Measurements from ENCODE around the gene FHIT.

The FHIT gene

DNA sequence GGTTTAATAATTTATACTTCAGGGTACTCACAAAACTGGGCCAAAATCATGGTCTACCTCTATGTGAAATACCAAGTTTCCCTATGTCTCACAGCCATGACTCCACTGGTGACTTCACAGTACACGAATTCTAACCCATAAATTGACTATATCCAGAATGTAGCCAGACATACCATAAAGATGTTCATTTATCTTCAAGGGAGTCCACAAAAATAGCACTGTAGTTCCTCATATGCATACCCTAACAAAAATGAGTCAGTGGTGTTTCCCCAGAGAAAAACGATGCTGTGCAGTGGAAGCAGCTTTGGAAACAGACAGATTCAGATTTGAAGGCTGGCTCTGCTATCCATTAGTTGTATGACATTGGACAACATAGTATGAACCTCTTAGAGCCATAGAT lies 438.8 kb downstream of the FHIT start:
- DNase-seq = no peak

GRCh38 chr3:60810881-60811280 lies 440.4 kb downstream of the FHIT start:
- no peak for DNase-seq

DNA sequence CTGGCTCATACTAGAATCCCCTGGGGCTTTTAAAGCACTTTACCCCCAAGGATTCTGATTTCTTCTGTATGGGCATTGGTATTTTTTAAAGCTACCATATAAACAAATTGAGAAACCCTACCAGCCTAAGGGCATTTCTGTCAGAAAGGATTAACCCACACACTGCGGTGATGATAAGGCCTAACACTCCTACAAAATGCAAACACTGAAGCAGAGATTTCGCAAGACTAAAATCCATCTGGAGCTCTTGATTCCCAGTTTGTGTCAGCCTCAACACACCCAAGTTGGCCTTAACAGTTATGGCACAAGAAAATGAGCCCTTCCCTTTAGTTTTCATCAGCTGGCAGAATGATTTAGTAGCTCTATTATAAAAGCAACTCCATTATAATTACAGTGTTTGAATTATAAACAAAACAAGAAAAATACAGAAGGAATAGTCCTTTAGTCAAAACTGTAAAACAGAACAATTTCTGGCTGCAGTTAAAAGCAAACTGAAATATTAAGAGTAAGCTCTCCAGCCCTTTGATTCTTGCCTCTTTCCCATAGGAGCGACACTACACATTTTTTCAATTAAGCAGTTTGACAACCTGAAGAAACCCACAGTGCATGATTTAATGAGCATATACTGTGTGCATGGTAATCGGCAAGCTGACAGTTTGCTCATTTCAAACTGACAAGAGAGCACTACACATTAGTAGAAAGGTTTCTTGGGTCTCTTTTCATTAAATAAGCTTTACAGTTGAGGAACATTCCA lies 441.2 kb downstream of the FHIT start:
- no peak for DNase-seq

DNA sequence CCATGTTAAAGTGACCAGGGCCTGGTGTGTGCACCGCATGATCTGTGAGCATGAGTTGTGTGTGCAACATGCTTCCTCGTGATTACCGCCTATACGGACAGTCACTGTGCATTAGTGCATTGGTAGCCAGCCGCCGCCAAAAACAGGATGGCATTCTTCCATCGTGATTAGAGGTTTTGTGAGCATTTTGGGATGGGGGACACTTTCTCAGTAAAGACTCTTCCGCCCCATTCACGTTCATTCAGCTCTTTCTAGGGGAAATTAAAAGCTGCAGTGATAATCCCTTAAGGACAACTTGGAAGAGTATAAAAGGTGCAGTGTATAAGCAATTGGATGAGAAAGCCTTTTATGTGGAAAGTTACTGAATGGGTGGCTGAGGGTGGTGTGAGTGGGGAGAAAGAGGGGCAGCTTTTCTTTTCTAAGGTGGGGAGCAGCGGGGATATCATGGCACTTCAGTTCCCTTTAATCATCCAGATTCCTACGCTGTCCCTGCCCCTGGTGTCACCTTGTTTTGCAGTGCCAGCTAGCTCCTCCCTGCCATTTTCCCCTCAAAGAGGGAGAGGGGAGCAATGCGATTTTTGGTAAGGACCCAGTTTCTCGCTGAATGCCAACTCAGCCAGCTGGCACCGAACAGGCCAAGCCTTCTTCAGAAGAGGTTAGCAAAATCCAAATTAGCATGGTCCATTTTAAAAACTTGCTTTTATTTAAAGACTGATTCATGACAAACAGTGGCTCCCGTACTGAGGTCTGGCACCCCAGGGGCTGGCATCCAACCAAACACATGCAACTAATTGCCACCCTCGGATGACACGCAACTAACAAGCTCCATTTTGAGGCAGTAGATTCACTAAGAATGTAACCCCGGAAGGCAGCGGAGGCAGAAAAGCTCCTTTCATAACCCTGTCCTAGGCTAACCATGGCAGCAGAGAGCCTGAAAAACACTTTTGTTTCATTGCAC lies 447.8 kb downstream of the FHIT start:
- DNase-seq = no peak

GRCh38 chr3:60801307-60801706 lies 449.9 kb downstream of the FHIT start:
- no peak for DNase-seq

GRCh38 chr3:60798456-60798855 lies 452.8 kb downstream of the FHIT start:
- DNase-seq = no peak

GRCh38 chr3:60792249-60792852 lies 458.9 kb downstream of the FHIT start:
- DNase-seq = no peak

GRCh38 chr3:60788185-60788584 lies 463.1 kb downstream of the FHIT start:
- no peak for DNase-seq

GRCh38 chr3:60781935-60782334 lies 469.3 kb downstream of the FHIT start:
- no peak for DNase-seq

DNA sequence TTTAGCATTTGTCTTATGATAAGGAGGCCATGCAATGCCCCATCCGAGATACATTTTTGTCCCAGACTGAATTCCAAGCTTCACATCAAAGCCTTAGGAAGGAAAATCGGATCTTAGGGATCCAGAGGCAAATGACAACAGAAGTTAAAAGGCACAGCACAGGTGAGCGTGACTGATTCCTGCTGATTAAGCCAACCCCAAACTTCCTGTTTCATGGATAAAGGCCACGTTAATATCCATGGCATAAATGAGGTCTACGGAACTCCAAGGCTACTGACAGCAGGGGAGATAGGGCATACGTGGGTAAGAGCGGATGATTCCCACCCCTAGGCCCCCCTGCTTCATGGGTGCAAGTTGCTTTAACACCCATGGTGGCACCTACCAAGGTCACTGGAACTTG lies 471.6 kb downstream of the FHIT start:
- DNase-seq = no peak

DNA sequence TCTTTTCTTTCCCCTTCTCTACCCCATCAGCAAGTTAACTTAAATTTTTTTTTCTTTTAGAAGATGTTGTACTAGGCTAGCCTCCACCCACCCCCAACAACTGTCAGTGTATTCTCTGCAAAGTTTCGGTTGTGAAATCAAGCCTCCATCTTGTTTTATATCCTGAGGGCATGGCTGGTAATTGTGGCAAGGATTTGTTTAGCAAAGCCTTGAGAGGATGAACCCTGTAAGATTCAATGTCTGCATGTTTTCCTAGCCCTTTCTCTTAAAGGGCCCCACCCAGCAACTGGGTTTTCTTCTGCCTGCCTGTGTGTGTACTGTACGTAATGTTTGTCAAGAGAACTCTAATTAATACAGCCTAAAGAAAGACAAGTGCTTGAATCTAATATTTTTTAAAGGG lies 475.3 kb downstream of the FHIT start:
- DNase-seq = no peak

DNA sequence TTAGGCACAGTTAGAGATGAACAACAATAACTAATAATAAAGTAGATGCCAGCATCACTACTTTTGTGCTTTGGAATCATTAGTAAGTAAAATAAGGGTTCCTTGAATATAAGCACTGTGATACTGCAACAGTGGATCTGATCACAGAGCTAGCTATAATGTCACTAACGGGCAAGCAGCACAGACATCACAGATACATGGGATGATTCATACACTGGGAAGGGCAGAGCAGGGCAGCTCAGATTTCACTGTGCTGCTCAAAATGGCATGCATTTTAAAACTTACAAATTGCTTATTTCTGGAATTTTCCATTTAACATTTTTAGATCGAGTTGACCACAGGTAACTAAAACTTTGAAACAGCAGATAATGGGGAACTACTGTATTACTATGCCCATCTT lies 476.6 kb downstream of the FHIT start:
- no peak for DNase-seq

DNA sequence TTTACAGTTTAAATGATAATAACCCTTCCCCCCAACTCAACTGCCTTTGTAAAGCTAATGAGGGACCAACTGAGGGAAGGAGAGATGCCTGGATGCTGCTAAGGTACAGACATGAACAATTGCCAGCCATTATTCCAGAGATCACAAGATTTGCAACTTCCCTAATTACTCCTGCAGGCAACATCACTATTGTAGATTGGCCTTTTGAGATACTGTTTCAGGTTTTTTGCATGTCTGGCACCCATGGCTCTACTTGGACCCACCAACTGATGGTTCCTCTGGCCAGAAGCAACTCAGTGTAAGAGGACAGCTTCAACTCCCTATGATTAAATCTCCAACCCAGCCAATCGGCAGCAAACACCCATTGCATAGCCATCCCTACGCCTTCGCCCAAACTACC lies 478.7 kb downstream of the FHIT start:
- DNase-seq = no peak

DNA sequence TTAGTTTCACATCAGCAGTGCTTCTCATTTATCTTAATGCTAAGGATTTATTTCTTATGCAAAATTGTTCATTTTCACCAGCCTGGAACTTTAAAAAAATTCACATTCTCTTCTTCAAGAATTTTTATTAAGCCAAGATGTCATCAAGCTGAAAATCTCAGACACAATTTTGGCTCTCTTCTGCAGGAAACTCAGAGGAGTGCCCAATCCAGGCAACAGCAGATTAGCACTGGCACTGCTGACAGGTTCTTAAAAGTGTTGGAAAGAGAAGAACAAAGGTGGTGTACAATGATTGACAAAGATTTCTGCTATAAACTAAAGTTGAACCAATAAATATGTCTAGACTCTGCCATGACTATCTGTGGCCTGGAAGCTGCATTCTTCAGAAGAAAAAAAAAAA lies 479.5 kb downstream of the FHIT start:
- no peak for DNase-seq

DNA sequence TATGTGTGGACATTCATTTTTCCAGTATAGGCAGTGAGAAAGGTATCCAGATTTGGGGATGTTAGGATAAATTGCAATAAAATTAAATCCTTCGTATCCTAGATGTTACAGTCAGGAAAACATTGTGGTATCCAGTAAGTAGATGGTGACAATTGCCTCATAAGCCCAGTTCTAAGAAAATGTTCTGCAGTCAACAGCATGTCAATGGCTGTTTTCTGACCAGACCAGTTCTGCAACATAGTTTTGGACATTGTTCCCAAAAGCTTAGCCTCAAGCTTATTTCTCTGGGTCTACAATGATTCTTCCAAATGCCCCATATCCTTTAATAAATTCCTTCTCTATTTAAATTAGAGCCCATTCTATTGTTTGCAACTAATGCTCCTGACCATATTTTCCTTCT lies 480.7 kb downstream of the FHIT start:
- DNase-seq = no peak

- no peak for DNase-seq
These were observed 483.7 kb downstream of the FHIT start for GRCh38 chr3:60767536-60767935.

DNA sequence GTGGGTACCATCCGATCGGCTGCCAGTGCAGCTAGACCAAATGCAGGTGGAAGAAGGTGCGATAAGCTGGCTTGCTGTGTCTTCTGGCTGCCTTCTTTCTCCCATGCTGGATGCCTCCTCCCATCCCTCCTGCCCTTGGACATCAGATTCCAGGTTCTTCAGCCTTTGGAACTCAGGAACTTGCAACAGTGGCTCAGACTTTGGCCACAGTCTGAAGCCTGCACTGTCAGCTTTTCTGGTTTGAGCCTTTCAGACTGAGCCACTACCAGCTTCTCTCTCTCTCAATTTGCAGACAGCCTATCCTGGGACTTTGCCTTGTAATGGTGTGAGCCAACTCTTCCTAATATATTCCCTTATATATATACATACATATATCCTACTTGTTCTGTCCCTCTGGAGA lies 485.5 kb downstream of the FHIT start:
- no peak for DNase-seq

GRCh38 chr3:60764870-60765269 lies 486.4 kb downstream of the FHIT start:
- DNase-seq = no peak

DNA sequence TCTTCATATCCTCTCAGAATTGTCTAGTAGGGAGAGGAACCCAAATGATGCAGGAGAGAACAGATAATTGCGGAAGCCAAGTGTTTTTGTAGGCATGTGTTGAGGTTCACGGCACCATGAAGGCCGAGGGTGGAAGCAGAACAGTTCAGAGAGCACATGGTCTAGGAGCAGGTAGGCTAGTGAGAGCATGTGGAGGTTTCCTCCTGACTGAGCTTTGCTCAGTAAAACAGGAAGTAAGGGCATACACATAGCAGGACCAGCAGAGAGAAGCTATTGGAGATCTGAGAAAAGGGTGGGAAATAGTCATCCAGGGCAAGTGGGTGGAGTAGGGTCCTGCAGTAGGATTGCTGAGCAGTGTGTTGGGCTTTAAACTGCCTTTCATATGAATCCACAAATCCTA lies 491.1 kb downstream of the FHIT start:
- no peak for DNase-seq

DNA sequence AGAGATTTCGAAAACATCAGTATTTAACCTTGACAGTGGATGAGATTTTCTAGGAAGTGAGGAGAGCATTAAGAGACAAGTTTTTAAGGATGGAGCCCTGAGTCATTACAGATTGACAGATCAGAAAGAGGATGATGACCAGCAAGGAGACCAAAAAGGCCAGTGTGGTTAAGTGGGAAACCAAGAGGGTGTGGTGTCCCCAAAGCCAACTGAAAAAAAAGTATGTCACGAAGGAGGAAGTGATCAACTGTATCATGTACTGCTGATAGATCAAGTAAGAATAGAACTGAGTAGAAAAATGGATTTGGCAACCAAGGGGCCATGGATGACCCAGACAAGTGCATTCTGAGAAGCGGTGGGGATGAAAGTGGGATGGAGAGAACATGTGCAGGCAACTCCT lies 491.8 kb downstream of the FHIT start:
- no peak for DNase-seq

DNA sequence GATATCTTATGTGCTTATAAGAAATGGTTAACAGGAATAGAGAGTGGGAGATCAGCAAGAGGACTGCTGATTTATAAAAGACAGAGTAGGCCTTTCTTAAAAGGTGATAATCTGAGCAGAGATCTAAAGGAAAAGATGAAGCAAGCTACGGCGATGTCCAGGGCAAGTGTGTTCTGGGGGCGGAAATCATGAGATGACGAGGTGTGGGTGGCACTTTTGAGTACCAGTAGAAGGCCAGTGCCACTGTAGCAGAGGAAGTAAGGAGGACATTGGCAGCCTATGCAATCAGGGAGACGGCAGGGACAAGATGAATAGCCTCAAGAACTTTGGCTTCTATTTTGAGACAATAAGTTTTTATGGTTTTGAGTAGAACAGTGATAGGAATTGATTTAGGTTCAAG lies 492.4 kb downstream of the FHIT start:
- no peak for DNase-seq

GRCh38 chr3:60758171-60758570 lies 493.1 kb downstream of the FHIT start:
- DNase-seq = no peak

GRCh38 chr3:60757724-60758123 lies 493.5 kb downstream of the FHIT start:
- no peak for DNase-seq
